Endothelial cell of umbilical vein (primary cell): ENCODE measurements around the gene CTIF. TPM values are rescaled to one million over a fixed set of nuclear protein-coding genes. Genes with fewer than 3 reads are reported as not detected.

Source experiments
- BruUV-seq: library from RNA; stranded (reverse); fragments of 400-500 nt; replicated peaks from 2 replicates; lab custom pipeline; 2021; lab: Mats Ljungman, UMichigan
- CTCF ChIA-PET: fragments of 300-600, 350-600 bp; sonication (Branson Sonifier 250); formaldehyde crosslinking; loops from one replicate; lab custom pipeline; 2021; ENCODE audit warnings: antibody characterized with exemption, inconsistent platforms; lab: Charles Lee
- POLR2A ChIA-PET: fragments of 300-600, 350-600 bp; sonication (Branson Sonifier 250); formaldehyde crosslinking; loops from one replicate; lab custom pipeline; 2021; ENCODE audit warnings: antibody characterized with exemption, inconsistent platforms; lab: Charles Lee
- DNase-seq: peaks from one replicate; pipeline ENCODE4 v3.0.0-alpha.2; 2011; ENCODE audit warnings: low read depth, low spot score
- FAIRE-seq: peaks from 2 replicates; lab custom pipeline; 2011; peaks lifted over from hg19 to GRCh38; lab: Jason Lieb, UNC
- H2AFZ ChIP-seq: 2 replicates; pipeline ENCODE4 v1.6.0; 2012; ENCODE audit warnings: low read depth, low read length, control low read depth, inconsistent platforms
- H3K27ac ChIP-seq: 2 replicates; pipeline ENCODE4 v1.5.1; 2011; ENCODE audit warnings: low read depth, mild to moderate bottlenecking, control low read depth, low read length, moderate library complexity; ENCODE audit not compliant: insufficient read depth
- H3K27me3 ChIP-seq, 2 experiments: 2 replicates each; pipeline versions ENCODE4 v1.6.0 to v1.6.1; 2011; ENCODE audit warnings: low read length in 2 of 2, mixed read lengths in 1 of 2; ENCODE audit not compliant: control insufficient read depth in 2 of 2, insufficient read depth in 2 of 2
- H3K36me3 ChIP-seq, 2 experiments: 2 replicates in 1 of 2; 3 replicates in 1 of 2; pipeline ENCODE4 v1.5.1; 2011; ENCODE audit warnings: low read length in 2 of 2, mild to moderate bottlenecking in 1 of 2, moderate library complexity in 1 of 2; ENCODE audit not compliant: control insufficient read depth in 2 of 2, insufficient read depth in 2 of 2; ENCODE audit errors: extremely low read depth in 1 of 2
- H3K4me1 ChIP-seq: 3 replicates; pipeline ENCODE4 v1.5.1; 2011; ENCODE audit warnings: mild to moderate bottlenecking, low read length; ENCODE audit not compliant: control insufficient read depth, insufficient read depth; ENCODE audit errors: extremely low read depth
- H3K4me2 ChIP-seq: 2 replicates; pipeline ENCODE4 v1.6.1; 2011; ENCODE audit warnings: low read length, control low read depth, mixed read lengths; ENCODE audit not compliant: insufficient read depth
- H3K4me3 ChIP-seq, 3 experiments: fragments of 200-600 bp in 1 of 3; sonication (generic), shearing (Covaris generic) in 1 of 3; replicated peaks in 1 of 3; 2 replicates each; pipeline ENCODE4 v1.5.1; 2011 to 2016; ENCODE audit warnings: control low read depth in 3 of 3, low read length in 3 of 3, mild to moderate bottlenecking in 2 of 3, inconsistent platforms in 1 of 3, low read depth in 1 of 3, moderate library complexity in 1 of 3; ENCODE audit not compliant: insufficient read depth in 1 of 3
- H3K79me2 ChIP-seq: 2 replicates; pipeline ENCODE4 v1.6.0; 2012; ENCODE audit warnings: low read length, inconsistent platforms; ENCODE audit not compliant: control insufficient read depth, insufficient read depth
- H3K9ac ChIP-seq: replicated peaks from 2 replicates; pipeline ENCODE3; 2011; ENCODE audit warnings: low read length, control low read depth; ENCODE audit not compliant: insufficient read depth; ENCODE audit errors: extremely low read depth
- H3K9me1 ChIP-seq: replicated peaks from 3 replicates; pipeline ENCODE4 v1.6.0; 2011; ENCODE audit warnings: mild to moderate bottlenecking, low read length; ENCODE audit not compliant: control insufficient read depth, insufficient read depth; ENCODE audit errors: extremely low read depth
- H3K9me3 ChIP-seq: replicated peaks from 2 replicates; pipeline ENCODE4 v1.5.1; 2012; ENCODE audit warnings: low read length, inconsistent platforms; ENCODE audit not compliant: control insufficient read depth, insufficient read depth
- H4K20me1 ChIP-seq: replicated peaks from 2 replicates; pipeline ENCODE3; 2011; ENCODE audit warnings: mild to moderate bottlenecking, low read length; ENCODE audit not compliant: control insufficient read depth, insufficient read depth; ENCODE audit errors: extremely low read depth
- CTCF ChIP-seq, 2 donors: IDR thresholded peaks; 1 replicate in 1 of 2; 2 replicates in 1 of 2; pipeline ENCODE4 v1.5.1; 2011; ENCODE audit warnings: low read length in 2 of 2, mild to moderate bottlenecking in 2 of 2, moderate library complexity in 2 of 2, control low read depth in 1 of 2, inconsistent platforms in 1 of 2, low read depth in 1 of 2; ENCODE audit not compliant: insufficient read depth in 1 of 2; ENCODE audit errors: extremely low read depth in 1 of 2
- GATA2 ChIP-seq: IDR thresholded peaks from 2 replicates; pipeline ENCODE4 v1.7.0; 2011; ENCODE audit warnings: low read depth, mild to moderate bottlenecking, moderate library complexity, mixed read lengths, low read length; ENCODE audit not compliant: insufficient read length, insufficient read depth
- MYC ChIP-seq: IDR thresholded peaks from one replicate; pipeline ENCODE4 v1.6.1; 2011; ENCODE audit warnings: mild to moderate bottlenecking, low read depth, low read length
- POLR2AphosphoS5 ChIP-seq: IDR thresholded peaks from 2 replicates; pipeline ENCODE4 v1.6.1; 2012; ENCODE audit warnings: low read depth, mild to moderate bottlenecking, control low read depth, low read length, moderate library complexity; ENCODE audit not compliant: insufficient read depth
- dilution Hi-C: fragments of 300-500 bp; cut with MboI; formaldehyde crosslinking; loops from one replicate; pipeline ENCODE4 v1.15.0; 2019; ENCODE audit warnings: low sequenced_read_pairs; ENCODE audit not compliant: extremely low pct_ligation_motif_present
- intact Hi-C: fragments of 100-400 bp; cut with micrococcal nuclease; formaldehyde crosslinking; loops from one replicate; pipeline ENCODE4 v1.10.0; 2022
- polyA plus RNA-seq, 4 experiments: library from polyadenylated mRNA; depleted of rRNA in 3 of 4; stranded (reverse) in 3 of 4; unstranded in 1 of 4; fragments of >200 nt; gene quantifications; 2 replicates each; pipeline versions ENCODE4 v1.2.1 to v1.2.3, GENCODE V29; 2011 to 2012; ENCODE audit warnings: missing spikeins in 1 of 4
- total RNA-seq: library from RNA; stranded (reverse); gene quantifications from 2 replicates; pipeline ENCODE4 v1.2.3, GENCODE V29; 2021

CTIF gene
- total and polyA plus RNA-seq, 2 donors (not counting 3 experiments of a cell fraction or from before 2014, with no cell fraction given): 20.9 to 57.7 TPM

GRCh38 chr18:48605408-48605845 is 66.6 kb downstream of the CTIF start:
- H3K27ac ChIP-seq: no peak overlapping the region
- peaks cover 7% of the 10 kb centered on the region for H3K79me2 ChIP-seq
- H3K4me3 ChIP-seq: no peak overlapping the region
- no peak overlapping the region for H3K9ac ChIP-seq
- H3K36me3 ChIP-seq: no peaks in the 10 kb centered on the region
- peak; percentile 48 for DNase-seq
- ChIA-PET POLR2A (no interaction called here), CTCF (interaction anchor here (0.7 to 4.3 kb wide), 18 partner anchors 10 to 132 kb away, joined by 3 to 45 read pairs (median 4); no protein-coding TSS in a partner anchor)
- dilution Hi-C loops: no loop called here
- no peaks in the 10 kb centered on the region for H3K9me3 ChIP-seq
- FAIRE-seq: no peak
- intact Hi-C loops: loop anchor here (1.0 to 5.0 kb wide), 3 partner anchors 57 to 129 kb away; no protein-coding TSS in a partner anchor
- H3K9me1 ChIP-seq: no peaks in the 10 kb centered on the region
- H3K4me1 ChIP-seq: no peaks in the 10 kb centered on the region
- no TSS peak for BruUV-seq
- no peak for TF ChIP-seq GATA2
- peak; percentile 45 to 62 for TF ChIP-seq CTCF (IDR thresholded peaks at IDR 0.05; ENCODE audit: extremely low read depth in 1 of 2, insufficient read depth in 1 of 2, low read depth in 1 of 2, low read length in 2 of 2)
- TF ChIP-seq MYC: no peak
- no peak for TF ChIP-seq POLR2AphosphoS5
- H2AFZ ChIP-seq: no peak overlapping the region
- H3K27me3 ChIP-seq: no peaks in the 10 kb centered on the region
- H3K4me2 ChIP-seq: no peak overlapping the region
- H4K20me1 ChIP-seq: no peaks in the 10 kb centered on the region
